Effector memory CD8-positive, alpha-beta T cell (primary cell): ENCODE results near the gene TMIGD2.
"Not testable (repeated sequence)": the region's sequence is repeated elsewhere in the genome, so short reads cannot be mapped to it uniquely, and the experiment has no call there.

ENCODE experiments used
- ATAC-seq: fragments of 150-1000 bp; cut with Tn5 transposase; replicated peaks from 2 replicates; pipeline ENCODE4 v1.10.0; 2021; ENCODE audit warnings: mild to moderate bottlenecking, moderate library complexity
- DNase-seq, 3 experiments: peaks; one replicate each; pipeline ENCODE4 v3.0.0; 2021
- H3K27ac Mint-ChIP-seq, 2 donors: one replicate each; pipeline ENCODE4 v1.8.0; 2022; ENCODE audit warnings: mild to moderate bottlenecking in 2 of 2, mixed read lengths in 2 of 2, moderate library complexity in 2 of 2
- H3K27me3 Mint-ChIP-seq, 2 donors: one replicate each; pipeline ENCODE4 v1.8.0; 2022; ENCODE audit warnings: mixed read lengths in 2 of 2
- H3K36me3 Mint-ChIP-seq: one replicate; pipeline ENCODE4 v1.8.0; 2022; ENCODE audit warnings: mild to moderate bottlenecking, moderate library complexity, mixed read lengths; ENCODE audit not compliant: insufficient read depth
- H3K4me1 Mint-ChIP-seq, 2 donors: one replicate each; pipeline ENCODE4 v1.8.0; 2022; ENCODE audit warnings: low read depth in 2 of 2, mixed read lengths in 2 of 2
- H3K4me3 Mint-ChIP-seq, 2 donors: one replicate each; pipeline ENCODE4 v1.8.0; 2022; ENCODE audit warnings: mild to moderate bottlenecking in 2 of 2, mixed read lengths in 2 of 2, moderate library complexity in 2 of 2
- H3K9me3 Mint-ChIP-seq, 2 donors: one replicate each; pipeline ENCODE4 v1.8.0; 2022; ENCODE audit warnings: mixed read lengths in 2 of 2
- total RNA-seq, 9 experiments: gene quantifications; one replicate each; lab custom pipeline; 2026; lab: John Stamatoyannopoulos, UW

Gene TMIGD2
- 0 to 39.2 (median 3.2) reads per million in 9 experiments for total RNA-seq

DNA sequence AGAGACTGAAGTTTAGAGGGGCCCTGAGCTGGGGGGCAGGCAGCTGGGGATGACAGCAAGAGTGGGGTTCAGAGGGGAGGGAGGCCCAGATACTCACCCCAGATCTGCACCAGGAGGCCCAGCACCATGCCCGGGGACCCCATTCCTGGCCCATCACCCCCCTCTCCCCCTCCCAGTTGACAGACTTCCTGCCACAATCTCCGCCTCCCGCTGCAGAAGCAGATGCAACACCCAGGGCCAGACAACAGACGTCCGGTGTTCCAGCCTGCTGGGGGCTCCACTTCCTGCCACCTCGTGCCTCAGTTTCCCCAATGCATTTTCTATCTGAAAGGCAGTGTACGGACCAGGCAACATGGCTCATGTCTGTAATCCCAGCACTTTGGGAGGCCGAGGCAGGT lies at the start of gene TMIGD2:
TMIGD2 (minus strand) TSS at position 147 of the 398 bp plus-strand sequence; CDS start at position 143, 4 bp downstream.
- Mint-ChIP-seq H3K27me3 (peaks cover 0 to 23% of the 10 kb centered on the region in 2 donors), H3K4me3 (peak within 1 kb of the TSS; percentile 73 to 80), H3K36me3 (peaks cover 7% of the 10 kb centered on the region), H3K9me3 (no peaks in the 10 kb centered on the region), H3K4me1 (peaks cover 11 to 32% of the 10 kb centered on the region in 2 donors), H3K27ac (peak within 1 kb of the TSS in 1 of 2 donors; percentile 86)
- ATAC-seq (peak; percentile 5), DNase-seq (peak in 1 of 3 experiments; percentile 7)

DNA sequence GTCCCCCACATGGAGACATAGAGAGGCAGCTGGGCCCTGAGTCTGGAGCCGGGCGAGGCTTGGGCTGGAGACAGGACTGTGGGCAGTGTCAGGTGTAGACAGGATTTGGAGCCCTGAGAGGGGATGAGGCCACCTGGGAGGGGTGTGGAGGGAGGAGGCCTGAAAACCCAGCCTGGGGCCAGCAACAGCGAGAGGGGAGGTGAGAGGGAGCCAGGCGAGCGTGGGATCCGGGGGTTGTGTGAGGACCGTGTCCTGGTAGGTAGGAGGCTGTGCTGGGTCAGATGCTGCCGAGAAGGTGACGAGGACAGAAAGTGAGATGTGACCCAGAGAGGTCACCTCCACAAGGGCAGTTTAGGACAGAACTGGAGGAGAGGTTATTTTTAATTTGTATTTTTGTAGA lies 48.5 kb upstream of the TMIGD2 start:
- Mint-ChIP-seq H3K4me3 (no peak overlapping the region), H3K4me1 (peaks cover 4 to 5% of the 10 kb centered on the region in 2 donors), H3K9me3 (no peaks in the 10 kb centered on the region), H3K27me3 (no peaks in the 10 kb centered on the region), H3K36me3 (peaks cover 10% of the 10 kb centered on the region), H3K27ac (peak overlapping the region; percentile 57 to 72)
- no peak for ATAC-seq
- no peak for DNase-seq

DNA sequence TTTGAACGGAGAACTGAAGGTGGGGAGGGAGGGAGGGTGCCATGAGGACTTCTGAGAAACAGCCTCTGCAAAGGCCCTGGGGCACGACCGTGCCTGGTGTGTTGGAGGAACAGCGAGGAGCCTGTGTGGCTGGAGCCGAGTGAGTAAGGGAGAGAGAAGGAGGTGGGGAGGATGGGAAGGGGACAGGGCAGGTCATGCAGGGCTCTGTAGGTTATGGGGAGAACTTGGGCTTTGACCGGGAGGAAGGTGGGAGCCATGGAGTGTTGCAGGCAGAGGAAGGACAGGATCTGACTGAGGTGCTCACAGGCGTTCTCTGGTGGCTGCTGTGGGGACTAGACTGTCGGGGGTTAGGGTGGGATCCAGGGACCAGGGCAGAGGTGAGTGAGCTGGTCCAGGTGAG lies 47.9 kb upstream of the TMIGD2 start:
- Mint-ChIP-seq H3K36me3 (peaks cover 10% of the 10 kb centered on the region), H3K27ac (peak overlapping the region; percentile 57 to 72), H3K4me3 (no peak overlapping the region), H3K4me1 (peaks cover 7 to 11% of the 10 kb centered on the region in 2 donors), H3K9me3 (no peaks in the 10 kb centered on the region), H3K27me3 (no peaks in the 10 kb centered on the region)
- no peak for DNase-seq
- ATAC-seq, result no peak

DNA sequence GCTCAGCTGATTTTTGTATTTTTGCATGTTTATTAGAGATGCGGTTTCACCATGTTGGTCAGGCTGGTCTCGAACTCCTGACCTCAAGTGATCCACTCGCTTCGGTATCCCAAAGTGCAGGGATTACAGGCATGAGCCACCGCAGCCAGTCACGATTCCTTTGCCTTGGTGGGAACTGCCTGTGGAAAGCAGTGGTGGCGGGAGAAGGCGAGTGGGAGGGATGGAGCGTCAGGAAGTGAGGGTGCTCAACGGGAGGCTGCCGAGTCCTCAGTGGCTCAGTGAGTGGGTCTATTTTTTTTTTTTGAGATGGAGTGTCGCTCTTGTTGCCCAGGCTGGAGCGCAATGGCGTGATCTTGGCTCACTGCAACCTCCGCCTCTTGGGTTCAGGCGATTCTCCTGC lies 47.0 kb upstream of the TMIGD2 start:
- not testable (repeated sequence) for H3K27ac Mint-ChIP-seq, H3K4me3 Mint-ChIP-seq, H3K36me3 Mint-ChIP-seq, DNase-seq, H3K9me3 Mint-ChIP-seq, H3K27me3 Mint-ChIP-seq, ATAC-seq
- H3K4me1 Mint-ChIP-seq, result peaks cover 8 to 11% of the 10 kb centered on the region in 2 donors

GRCh38 chr19:4347521-4347920 lies 45.3 kb upstream of the TMIGD2 start:
- no peak overlapping the region for H3K27ac Mint-ChIP-seq
- ATAC-seq (no peak), DNase-seq (no peak)
- H3K4me3 Mint-ChIP-seq, result no peak overlapping the region
- no peaks in the 10 kb centered on the region for H3K9me3 Mint-ChIP-seq
- H3K27me3 Mint-ChIP-seq, result no peaks in the 10 kb centered on the region
- peaks cover 14% of the 10 kb centered on the region for H3K36me3 Mint-ChIP-seq
- peaks cover 14 to 17% of the 10 kb centered on the region in 2 donors for H3K4me1 Mint-ChIP-seq

- Mint-ChIP-seq H3K9me3 (no peaks in the 10 kb centered on the region), H3K4me3 (no peak overlapping the region)
- no peak for ATAC-seq
These were observed 43.8 kb upstream of the TMIGD2 start for GRCh38 chr19:4346020-4346383.

DNA sequence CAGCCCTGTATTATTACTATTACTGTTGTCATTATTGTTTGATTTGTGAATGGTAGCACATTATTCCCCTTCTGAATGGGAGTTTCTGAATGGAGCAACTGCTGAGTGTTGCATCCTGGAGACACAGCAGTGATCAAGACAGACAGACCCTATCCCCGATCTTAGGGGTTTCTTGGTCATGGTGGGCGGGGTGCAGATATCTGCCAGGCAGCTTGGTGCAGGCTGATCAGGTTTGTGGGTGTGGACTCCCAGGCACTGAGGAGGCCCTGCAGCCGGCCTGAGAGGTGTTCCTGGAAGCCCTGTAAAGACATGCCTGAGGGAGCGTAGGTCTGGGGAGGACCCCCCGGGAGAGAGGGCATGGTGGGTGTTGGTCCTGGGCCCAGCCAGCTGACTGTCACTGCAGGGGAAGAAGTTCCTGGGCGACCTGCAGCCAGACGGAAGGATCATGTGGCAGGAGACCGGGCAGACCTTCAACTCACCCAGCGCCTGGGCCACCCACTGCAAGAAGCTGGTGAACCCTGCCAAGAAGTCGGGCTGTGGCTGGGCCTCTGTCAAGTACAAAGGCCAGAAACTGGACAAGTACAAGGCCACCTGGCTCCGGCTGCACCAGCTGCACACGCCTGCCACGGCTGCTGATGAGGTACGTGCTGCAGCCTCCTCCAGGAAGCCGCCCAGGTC lies 43.3 kb upstream of the TMIGD2 start:
- DNase-seq (no peak), ATAC-seq (no peak)
- no peaks in the 10 kb centered on the region for H3K9me3 Mint-ChIP-seq
- peak overlapping the region; percentile 85 to 86 for H3K4me3 Mint-ChIP-seq
- no peak overlapping the region for H3K27ac Mint-ChIP-seq
- H3K27me3 Mint-ChIP-seq, result no peaks in the 10 kb centered on the region
- peaks cover 14% of the 10 kb centered on the region for H3K36me3 Mint-ChIP-seq
- peaks cover 18 to 22% of the 10 kb centered on the region in 2 donors for H3K4me1 Mint-ChIP-seq

More at GRCh38 chr19:4346020-4346383, 43.8 kb upstream of the TMIGD2 start:
- Mint-ChIP-seq H3K27ac (no peak overlapping the region), H3K4me1 (peaks cover 18 to 22% of the 10 kb centered on the region in 2 donors), H3K27me3 (no peaks in the 10 kb centered on the region), H3K36me3 (peaks cover 14% of the 10 kb centered on the region)
- no peak for DNase-seq

DNA sequence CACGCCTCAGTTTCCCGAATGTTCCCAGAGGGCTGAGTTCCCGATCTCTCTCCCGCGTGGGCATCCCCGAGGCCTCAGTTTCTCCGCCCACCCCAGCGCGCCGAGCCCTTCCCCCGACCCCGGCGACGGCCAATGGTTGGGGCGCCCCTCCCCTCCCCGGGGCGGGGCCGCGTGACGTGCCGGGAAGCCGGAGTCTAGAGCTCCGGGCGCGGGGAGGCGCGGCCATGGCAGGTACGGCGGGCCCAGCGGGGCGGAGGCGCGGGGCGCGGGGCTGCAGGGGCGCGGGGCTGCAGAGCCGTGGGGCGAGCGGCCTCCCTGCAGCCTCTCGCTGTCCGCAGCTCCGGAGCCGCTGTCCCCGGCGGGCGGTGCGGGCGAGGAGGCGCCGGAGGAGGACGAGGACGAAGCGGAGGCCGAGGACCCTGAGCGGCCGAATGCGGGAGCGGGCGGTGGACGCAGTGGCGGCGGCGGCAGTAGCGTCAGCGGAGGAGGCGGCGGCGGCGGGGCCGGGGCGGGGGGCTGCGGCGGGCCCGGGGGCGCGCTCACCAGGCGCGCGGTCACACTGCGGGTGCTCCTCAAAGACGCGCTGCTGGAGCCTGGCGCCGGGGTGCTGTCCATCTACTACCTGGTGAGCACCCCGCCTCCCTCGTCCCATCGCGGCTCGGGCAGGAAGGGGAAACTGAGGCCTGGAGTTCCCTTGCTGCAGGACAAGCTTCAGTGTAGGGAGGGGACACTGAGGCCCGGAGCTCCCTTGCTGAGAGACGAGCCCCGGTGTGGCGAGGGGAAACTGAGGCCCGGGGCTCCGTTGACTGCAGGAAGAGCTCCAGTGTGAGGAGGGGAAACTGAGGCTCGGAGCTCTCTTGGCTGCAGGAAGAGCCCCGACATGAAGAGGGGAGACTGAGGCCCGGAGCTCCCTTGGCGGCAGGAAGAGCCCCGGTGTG lies 41.5 kb upstream of the TMIGD2 start, which contains the start of gene MPND:
MPND (plus strand) TSS at position 193 of the 938 bp plus-strand sequence; CDS start at position 225, 32 bp downstream.
- H3K4me1 Mint-ChIP-seq, result peaks cover 17 to 22% of the 10 kb centered on the region in 2 donors
- H3K36me3 Mint-ChIP-seq, result peaks cover 22% of the 10 kb centered on the region
- peak; percentile 73 for ATAC-seq
- H3K27me3 Mint-ChIP-seq, result no peaks in the 10 kb centered on the region
- H3K4me3 Mint-ChIP-seq, result peak within 1 kb of the TSS; percentile 85 to 86
- peak; percentile 91 to 92 (median 92) for DNase-seq
- peak within 1 kb of the TSS; percentile 77 to 79 for H3K27ac Mint-ChIP-seq
- no peaks in the 10 kb centered on the region for H3K9me3 Mint-ChIP-seq

DNA sequence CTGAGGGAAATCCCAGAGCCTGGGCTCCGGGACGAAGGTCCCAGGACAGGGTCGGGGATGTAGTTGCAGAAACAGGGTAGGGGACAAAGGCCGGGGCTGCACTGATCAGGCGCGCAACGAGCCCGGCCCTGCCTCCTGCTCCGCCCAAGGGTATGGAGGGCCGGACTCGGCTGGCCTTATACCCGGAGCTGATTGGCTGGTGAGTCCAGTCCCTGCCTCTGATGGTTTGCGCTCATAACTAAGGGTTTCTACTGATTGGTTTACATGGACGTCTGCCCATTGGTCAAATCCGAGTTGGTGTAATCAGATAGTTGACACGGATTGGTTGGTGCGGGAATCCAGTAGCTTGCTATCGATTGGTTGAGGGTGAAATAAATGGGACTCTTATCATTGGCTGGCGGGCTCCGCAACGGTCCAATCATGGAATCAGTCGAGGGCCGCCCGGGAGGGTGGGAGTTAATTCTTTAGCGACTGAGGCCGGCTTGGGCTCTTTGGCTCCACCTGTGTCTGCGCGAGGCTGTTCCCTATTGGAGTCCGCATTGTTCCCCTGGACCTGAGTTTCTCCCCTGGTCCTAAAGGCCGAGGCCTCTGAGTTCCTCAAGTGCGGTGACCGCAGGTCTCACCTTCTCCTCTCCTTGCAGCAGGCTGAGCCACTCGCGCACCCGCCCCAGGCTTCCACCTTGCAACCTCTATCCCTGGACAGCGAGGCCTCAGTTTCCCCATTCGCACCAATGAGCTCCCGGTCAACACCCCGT lies 40.6 kb upstream of the TMIGD2 start:
- peak overlapping the region; percentile 77 to 79 for H3K27ac Mint-ChIP-seq
- peaks cover 22% of the 10 kb centered on the region for H3K36me3 Mint-ChIP-seq
- peak overlapping the region; percentile 85 to 86 for H3K4me3 Mint-ChIP-seq
- no peaks in the 10 kb centered on the region for H3K9me3 Mint-ChIP-seq
- H3K4me1 Mint-ChIP-seq, result peaks cover 24 to 28% of the 10 kb centered on the region in 2 donors
- DNase-seq (peak; percentile 84 to 86 (median 86)), ATAC-seq (peak; percentile 78)
- H3K27me3 Mint-ChIP-seq, result no peaks in the 10 kb centered on the region

GRCh38 chr19:4342314-4342614 lies 40.1 kb upstream of the TMIGD2 start:
- no peaks in the 10 kb centered on the region for H3K27me3 Mint-ChIP-seq
- no peaks in the 10 kb centered on the region for H3K9me3 Mint-ChIP-seq
- H3K4me3 Mint-ChIP-seq, result peak overlapping the region; percentile 85 to 86
- H3K27ac Mint-ChIP-seq, result peak overlapping the region; percentile 77 to 79
- H3K36me3 Mint-ChIP-seq, result peaks cover 22% of the 10 kb centered on the region
- DNase-seq (no peak), ATAC-seq (no peak)
- peaks cover 25 to 30% of the 10 kb centered on the region in 2 donors for H3K4me1 Mint-ChIP-seq

- ATAC-seq (no peak), DNase-seq (no peak)
- Mint-ChIP-seq H3K4me1 (peaks cover 14 to 21% of the 10 kb centered on the region in 2 donors), H3K36me3 (peaks cover 22% of the 10 kb centered on the region), H3K4me3 (peak within 1 kb of the TSS; percentile 62 to 72), H3K9me3 (peaks cover 0 to 4% of the 10 kb centered on the region in 2 donors), H3K27ac (peak within 1 kb of the TSS; percentile 16 to 83), H3K27me3 (no peaks in the 10 kb centered on the region)
These were observed 36.5 kb upstream of the TMIGD2 start, which contains the start of gene STAP2 for GRCh38 chr19:4338441-4339355. Gene STAP2 (minus strand): TSS chr19:4338827. CDS start chr19:4338753, 74 bp downstream.

GRCh38 chr19:4337906-4338440 lies 35.8 kb upstream of the TMIGD2 start:
- ATAC-seq (no peak), DNase-seq (no peak)
- no peaks in the 10 kb centered on the region for H3K27me3 Mint-ChIP-seq
- H3K27ac Mint-ChIP-seq, result peak overlapping the region; percentile 16 to 83
- peaks cover 14 to 18% of the 10 kb centered on the region in 2 donors for H3K4me1 Mint-ChIP-seq
- H3K9me3 Mint-ChIP-seq, result peaks cover 0 to 4% of the 10 kb centered on the region in 2 donors
- H3K4me3 Mint-ChIP-seq, result peak overlapping the region; percentile 62 to 72
- peaks cover 19% of the 10 kb centered on the region for H3K36me3 Mint-ChIP-seq
